ENCODE results near the gene YIPF6.
"Not testable (repeated sequence)": the region's sequence is repeated elsewhere in the genome, so short reads cannot be mapped to it uniquely, and the experiment has no call there.

Gene YIPF6

DNA sequence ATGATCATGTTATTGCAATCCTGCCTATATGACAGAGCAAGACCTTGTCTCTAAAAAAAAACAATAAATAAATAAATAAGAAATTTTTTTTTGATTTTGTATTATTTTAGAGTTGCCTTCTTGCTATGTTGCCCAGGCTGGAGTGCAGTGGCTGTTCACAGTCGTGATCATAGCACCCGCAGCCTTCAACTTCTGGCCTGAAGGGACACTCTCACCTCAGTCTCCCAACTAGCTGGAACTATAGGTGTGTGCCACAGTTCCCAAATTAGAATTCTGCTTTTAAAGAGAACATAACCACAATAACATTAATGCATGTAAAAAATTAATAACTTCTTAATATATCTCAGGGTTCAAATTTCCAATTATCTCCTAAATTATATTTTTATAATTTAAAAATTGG is 7.8 kb downstream of the YIPF6 start:
- no peak for DNase-seq (ENCODE audit: low read depth)

DNA sequence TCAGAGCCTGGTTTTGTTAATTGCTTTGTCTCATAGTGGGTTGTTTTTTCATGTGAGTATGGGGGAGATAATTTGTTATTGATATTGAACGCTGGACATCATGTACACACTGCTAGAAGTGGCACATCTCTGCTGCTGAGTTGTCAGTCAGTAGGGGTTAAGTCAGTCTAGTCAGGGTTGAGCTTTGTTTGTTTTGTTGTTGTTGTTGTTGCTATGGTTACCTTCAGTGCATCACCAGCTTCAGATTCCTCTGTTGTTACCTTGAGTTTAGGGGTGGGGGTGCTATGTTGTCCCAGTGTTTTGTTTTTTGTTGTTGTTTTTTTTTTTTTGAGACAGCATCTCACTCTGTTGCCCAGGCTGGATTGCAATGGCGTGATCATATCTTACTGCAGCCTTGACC is 9.9 kb downstream of the YIPF6 start:
- peak; percentile 25 for DNase-seq (ENCODE audit: low read depth)

GRCh38 chrX:68511255-68511654 is 12.4 kb downstream of the YIPF6 start:
- peak; percentile 63 for DNase-seq (ENCODE audit: low read depth)

GRCh38 chrX:68524680-68525079 is 25.8 kb downstream of the YIPF6 start:
- DNase-seq (ENCODE audit: low read depth): not testable (repeated sequence)

DNA sequence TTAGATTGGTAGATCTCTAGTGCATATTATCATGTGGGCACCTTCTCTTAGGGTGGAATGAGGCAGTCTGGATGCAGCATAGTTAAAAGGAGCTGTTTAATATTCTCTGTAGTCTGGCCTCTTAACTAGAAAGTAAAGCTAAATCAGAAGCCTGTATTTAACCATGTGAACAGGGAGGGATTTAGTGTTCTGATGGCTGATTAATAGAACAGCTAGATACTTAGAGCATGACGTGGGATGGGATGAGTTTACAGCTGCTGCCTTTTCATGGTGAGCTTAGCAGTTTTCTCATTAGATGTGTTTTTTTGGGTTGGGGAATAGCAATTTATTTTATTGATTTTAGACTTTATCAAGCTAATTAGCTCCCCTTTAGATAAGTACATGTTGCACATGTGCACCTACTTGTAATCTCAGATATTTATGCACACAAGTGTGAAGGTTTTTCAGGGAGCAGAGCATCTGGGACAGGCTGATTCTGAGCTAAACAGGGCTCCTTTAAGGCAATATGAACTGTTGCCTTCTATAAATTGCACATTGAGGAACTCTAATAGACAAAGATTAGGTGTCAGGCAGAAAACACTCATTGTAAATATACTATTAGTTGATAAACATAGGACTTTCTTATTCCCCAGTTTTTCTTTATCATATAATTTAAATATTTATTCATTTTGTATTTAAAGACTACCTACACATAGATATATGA is 34.1 kb downstream of the YIPF6 start:
- peak; percentile 48 for DNase-seq (ENCODE audit: low read depth)

- DNase-seq (ENCODE audit: low read depth): no peak
Observed at GRCh38 chrX:68533656-68534055, 34.8 kb downstream of the YIPF6 start.

DNA sequence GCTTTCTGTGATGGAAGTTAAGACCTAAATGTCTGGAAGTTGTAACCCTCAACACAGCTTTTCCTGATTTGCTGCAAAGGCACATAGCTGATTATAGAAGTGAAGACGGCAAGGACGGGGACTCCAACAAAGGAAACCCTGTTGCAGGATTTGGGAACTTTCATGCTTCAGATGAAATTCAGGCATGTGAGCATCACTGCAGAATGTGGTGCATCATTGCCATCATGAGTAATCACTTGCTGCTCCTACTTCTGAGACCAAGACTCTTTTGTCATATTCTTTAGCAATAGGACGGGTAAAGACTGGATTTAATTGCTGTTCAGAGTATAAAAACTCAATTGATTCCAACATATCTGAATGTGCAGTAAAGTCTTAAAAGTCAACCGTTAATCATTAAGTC is 35.8 kb downstream of the YIPF6 start:
- peak; percentile 39 for DNase-seq (ENCODE audit: low read depth)

GRCh38 chrX:68536429-68536828 is 37.6 kb downstream of the YIPF6 start:
- DNase-seq (ENCODE audit: low read depth): no peak

- no peak for DNase-seq (ENCODE audit: low read depth)
Observed at GRCh38 chrX:68536884-68537283, 38.0 kb downstream of the YIPF6 start.

DNA sequence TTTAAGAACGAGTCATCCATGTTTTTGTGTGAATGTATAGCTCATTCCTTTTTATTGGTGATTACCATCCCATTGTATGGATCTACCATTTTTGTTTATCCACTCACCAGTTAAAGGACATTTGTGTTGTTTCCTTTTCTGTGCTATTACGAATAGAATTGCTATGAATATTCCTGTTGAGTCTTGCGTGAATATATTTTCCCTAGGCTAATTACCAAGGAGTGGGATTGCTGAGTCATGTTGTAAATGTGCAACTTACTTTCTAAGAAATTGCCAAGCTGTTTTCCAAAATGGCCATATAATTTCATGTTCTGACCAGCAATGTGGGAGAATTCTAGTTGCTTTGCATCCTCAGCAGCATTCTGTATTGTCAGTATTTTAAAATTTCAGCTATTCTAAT is 51.3 kb downstream of the YIPF6 start:
- no peak for DNase-seq (ENCODE audit: low read depth)

- DNase-seq (ENCODE audit: low read depth): no peak
Observed at GRCh38 chrX:68556036-68556435, 57.2 kb downstream of the YIPF6 start.

DNA sequence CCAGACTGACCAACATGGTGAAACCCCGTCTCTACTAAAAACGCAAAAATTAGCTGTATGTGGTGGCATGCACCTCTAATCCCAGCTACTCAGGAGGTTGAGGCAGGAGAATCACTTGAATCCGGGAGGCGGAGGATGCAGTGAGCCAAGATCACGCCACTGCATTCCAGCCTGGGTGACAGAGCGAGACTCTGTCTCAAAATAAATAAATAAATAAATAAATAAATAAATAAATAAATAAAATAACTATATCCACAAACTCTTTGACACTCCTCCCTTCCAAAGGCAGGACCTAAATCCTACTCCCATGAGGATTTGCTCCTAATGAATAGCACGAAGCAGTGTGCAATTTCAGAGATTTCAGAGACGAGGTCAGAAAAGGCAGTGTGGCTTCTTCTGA is 58.3 kb downstream of the YIPF6 start:
- not testable (repeated sequence) for DNase-seq (ENCODE audit: low read depth)

GRCh38 chrX:68559905-68560304 is 61.1 kb downstream of the YIPF6 start:
- not testable (repeated sequence) for DNase-seq (ENCODE audit: low read depth)

DNA sequence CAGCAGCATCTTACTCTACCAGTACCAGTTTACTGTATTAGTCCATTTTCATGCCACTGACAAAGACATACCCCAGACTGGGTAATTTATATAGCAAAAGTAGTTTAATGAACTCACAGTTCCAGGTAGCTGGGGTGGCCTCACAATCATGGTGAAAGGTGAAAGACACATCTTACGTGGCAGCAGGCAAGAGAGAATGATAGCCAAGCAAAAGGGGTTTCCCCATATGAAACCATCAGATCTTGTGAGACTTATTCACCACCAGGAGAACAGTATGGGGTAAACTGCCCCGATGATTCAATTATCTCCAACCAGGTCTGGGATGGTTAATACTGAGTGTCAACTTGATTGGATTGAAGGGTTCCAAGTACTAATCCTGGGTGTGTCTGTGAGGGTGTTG is 69.3 kb downstream of the YIPF6 start:
- DNase-seq (ENCODE audit: low read depth): no peak

DNA sequence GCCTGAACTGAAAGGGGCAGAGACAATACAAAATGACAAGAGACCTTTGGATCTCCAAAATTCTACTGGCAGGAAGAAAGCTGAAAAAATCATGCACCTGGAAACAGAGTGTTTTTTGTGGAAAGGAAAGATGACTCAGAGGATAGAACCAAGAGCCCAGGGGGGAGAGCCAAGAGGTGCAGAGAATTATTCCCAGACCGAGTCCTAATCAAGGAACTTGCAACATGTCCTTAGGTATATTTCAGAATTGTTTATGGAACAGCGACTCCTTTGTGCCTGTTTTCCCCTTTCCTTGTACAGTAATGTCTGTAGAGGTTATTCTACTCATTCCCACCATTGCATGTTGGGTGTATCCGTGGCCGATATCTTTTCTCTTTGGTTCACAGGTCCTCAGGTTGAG is 71.7 kb downstream of the YIPF6 start:
- no peak for DNase-seq (ENCODE audit: low read depth)

DNA sequence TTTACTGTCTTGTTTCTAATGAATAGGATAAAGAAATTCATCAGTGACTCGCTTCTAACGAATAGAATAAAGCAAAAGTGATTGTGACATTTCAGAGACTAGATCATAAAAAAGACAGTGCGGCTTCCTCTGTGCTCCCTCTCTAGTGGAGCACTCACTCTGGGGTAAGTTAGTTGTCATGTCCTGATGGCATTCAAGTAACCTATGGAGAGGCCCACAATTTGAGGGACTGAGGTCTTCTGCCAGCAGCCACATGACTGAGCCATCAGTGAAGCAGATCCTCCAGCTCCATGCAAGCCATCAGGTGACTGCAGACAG is 72.4 kb downstream of the YIPF6 start:
- DNase-seq (ENCODE audit: low read depth): no peak

DNA sequence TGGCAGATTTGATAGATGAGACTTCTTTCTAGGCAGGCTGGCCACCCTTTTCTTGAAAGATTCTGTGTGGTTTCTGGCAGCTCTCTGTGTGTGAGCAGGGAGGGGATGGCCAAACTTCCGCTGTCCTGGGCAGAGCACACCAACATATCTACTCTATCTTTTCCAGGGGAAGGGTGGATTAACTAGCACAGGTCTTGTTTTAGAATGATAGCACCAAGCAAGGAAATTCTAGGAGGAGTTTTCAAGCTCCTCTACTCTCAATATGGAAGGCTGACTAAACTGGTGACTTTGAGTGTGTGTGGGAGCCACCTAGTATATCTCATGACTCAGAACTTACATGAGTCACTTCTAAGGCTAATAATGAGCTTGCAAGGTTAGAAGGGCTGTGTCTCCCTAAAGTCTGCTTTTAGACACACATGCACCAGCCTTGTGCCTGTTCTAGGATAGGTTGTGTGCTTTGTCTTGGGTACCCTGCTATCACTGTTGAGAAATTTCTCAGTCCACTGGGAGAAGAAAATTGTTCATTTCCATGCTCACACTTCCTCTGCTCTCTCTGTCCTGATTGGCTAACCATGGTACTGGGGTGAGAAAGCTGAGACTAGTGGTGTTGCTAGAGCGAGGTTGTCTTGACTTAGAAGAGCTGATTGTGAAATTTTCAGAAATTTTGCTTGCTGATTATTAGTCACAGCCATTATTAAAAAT is 72.9 kb downstream of the YIPF6 start:
- DNase-seq (ENCODE audit: low read depth): peak; percentile 82

DNA sequence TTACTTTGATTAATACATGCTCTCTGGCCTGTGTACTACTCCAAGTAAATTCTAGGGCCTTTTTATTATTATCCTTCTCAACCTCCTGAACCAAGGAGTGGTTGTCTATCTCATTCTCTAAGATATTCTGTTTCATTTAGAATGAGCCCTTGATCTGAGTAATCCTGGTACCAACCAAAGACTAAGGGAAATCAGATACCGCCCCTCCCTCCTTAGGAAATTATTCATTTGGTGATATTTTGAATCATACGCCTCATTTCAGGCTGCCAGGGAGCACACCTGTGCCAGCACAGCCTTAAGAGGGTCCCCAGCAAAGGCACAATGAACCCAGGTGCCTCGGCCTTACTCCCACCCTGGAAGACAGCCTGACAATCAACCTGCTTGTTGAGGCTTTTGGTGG is 75.4 kb downstream of the YIPF6 start:
- DNase-seq (ENCODE audit: low read depth): no peak

DNA sequence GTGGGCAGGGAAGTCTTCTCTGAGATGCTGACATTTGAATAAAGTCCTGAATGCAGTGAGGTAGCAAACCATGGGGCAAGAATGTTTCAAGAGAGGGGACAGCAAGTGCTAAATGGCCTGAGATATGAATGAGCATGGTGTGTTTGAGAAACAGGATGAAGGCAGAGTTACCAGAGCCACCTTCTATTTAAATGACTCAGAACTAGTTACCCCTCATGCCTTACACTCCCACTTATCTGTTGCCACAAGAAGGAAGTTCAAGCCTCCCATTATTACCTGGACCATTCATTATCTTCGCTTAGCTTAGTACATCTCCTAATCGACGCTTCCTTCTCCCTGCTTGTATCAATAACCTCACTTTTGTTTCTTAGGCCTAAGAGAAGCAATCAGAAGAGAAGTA is 81.0 kb downstream of the YIPF6 start:
- no peak for DNase-seq (ENCODE audit: low read depth)

GRCh38 chrX:68584221-68584620 is 85.4 kb downstream of the YIPF6 start:
- no peak for DNase-seq (ENCODE audit: low read depth)
